Pancreas (tissue), 10 donors: ENCODE results near the gene QTRT2. TPM values are rescaled to one million over a fixed set of nuclear protein-coding genes. Genes with fewer than 3 reads are reported as not detected.

Experiments
- ATAC-seq, 4 donors: fragments of 200-7000 bp; cut with Tn5 transposase; one replicate each; pipeline versions ENCODE4 v1.8.0 to v1.9.1; 2020; ENCODE audit warnings: mild to moderate bottlenecking in 4 of 4, moderate library complexity in 4 of 4
- DNase-seq, 6 donors: peaks; one replicate each; pipeline ENCODE4 v3.0.0-alpha.2; 2020
- FAIRE-seq: peaks from 2 replicates; lab custom pipeline; 2012; peaks lifted over from hg19 to GRCh38; lab: Jason Lieb, UNC
- H3K27ac ChIP-seq, 4 donors: fragments of 200-600 bp; sonication (generic); 1 replicate in 3 of 4; 2 replicates in 1 of 4; pipeline versions ENCODE4 v1.5.0 to v1.8.0; 2020
- H3K27me3 ChIP-seq, 4 donors: fragments of 200-600 bp; one replicate each; pipeline ENCODE4 v1.8.0; 2021
- H3K36me3 ChIP-seq, 3 donors: fragments of 200-600 bp; sonication (generic) in 1 of 3; one replicate each; pipeline versions ENCODE4 v1.5.0 to v1.8.0; 2020 to 2021
- H3K4me1 ChIP-seq, 3 donors: fragments of 200-600 bp; one replicate each; pipeline ENCODE4 v1.8.0; 2021
- H3K4me3 ChIP-seq, 4 donors: fragments of 200-600 bp; sonication (generic) in 2 of 4; one replicate each; pipeline versions ENCODE4 v1.5.0 to v1.8.0; 2020 to 2021
- H3K9me3 ChIP-seq, 4 donors: fragments of 200-600 bp; one replicate each; pipeline ENCODE4 v1.8.0; 2021
- WGBS, 2 donors: extraction: QIAGEN DNeasy Blood & Tissue Kit; methylation state at CpG; one replicate each; pipeline ENCODE4 v1.1.7; 2013; 5-methylcytosine and 5-hydroxymethylcytosine counted together
- intact Hi-C, 3 donors: fragments of 100-400 bp; cut with DNase I; formaldehyde crosslinking; loops; one replicate each; pipeline versions ENCODE4 v1.11.1 to v1.14.2; 2022
- polyA plus RNA-seq, 2 donors: library from polyadenylated mRNA; stranded (reverse); fragments of 200-250 nt; gene quantifications; one replicate each; pipeline ENCODE4 v1.2.3, GENCODE V29; 2013
- total RNA-seq, 6 donors: library from RNA; stranded (reverse); fragmentation: NEBNext Ultra II Directional in 4 of 6; extraction: Animal tissue kit (Norgen Biotek cat#: 25700) in 4 of 6; gene quantifications; one replicate each; pipeline versions ENCODE4 v1.2.1 to v1.2.4, GENCODE V29; 2021 to 2023
- TF ChIP-seq, protein P1 (sequence below), 4 donors: fragments of 200-600 bp; sonication (generic) in 3 of 4; IDR thresholded peaks; one replicate each; pipeline versions ENCODE4 v1.5.0 to v1.8.0; 2021; ENCODE audit warnings: antibody characterized with exemption in 4 of 4
- donor health status: healthy with polysubstance abuse.
- donor health status: DM: no; HTN: no; CAD: no; lungs with moderate emphysema.
- donor health status: DM: no; HTN: no; CAD: no.
- donor health status: control.
- donor health status: control.
- donor health status: Bipolar disorder and iron deficiency.
- donor health status: DM: yes; HTN: yes; CAD: no.
- donor health status: DM: no; HTN: no; CAD: no.
- donor health status: DM: no; HTN: no; CAD: no.
- donor health status: DM: yes; HTN: yes; CAD: no.

Gene QTRT2
- total and polyA plus RNA-seq, 8 donors, result 3.5 to 13.5 (median 10.3) TPM

- ATAC-seq (no peak), FAIRE-seq (no peak), DNase-seq (no peak)
- H3K9me3 ChIP-seq, result no peaks in the 10 kb centered on the region
- TF ChIP-seq, protein P1, sequence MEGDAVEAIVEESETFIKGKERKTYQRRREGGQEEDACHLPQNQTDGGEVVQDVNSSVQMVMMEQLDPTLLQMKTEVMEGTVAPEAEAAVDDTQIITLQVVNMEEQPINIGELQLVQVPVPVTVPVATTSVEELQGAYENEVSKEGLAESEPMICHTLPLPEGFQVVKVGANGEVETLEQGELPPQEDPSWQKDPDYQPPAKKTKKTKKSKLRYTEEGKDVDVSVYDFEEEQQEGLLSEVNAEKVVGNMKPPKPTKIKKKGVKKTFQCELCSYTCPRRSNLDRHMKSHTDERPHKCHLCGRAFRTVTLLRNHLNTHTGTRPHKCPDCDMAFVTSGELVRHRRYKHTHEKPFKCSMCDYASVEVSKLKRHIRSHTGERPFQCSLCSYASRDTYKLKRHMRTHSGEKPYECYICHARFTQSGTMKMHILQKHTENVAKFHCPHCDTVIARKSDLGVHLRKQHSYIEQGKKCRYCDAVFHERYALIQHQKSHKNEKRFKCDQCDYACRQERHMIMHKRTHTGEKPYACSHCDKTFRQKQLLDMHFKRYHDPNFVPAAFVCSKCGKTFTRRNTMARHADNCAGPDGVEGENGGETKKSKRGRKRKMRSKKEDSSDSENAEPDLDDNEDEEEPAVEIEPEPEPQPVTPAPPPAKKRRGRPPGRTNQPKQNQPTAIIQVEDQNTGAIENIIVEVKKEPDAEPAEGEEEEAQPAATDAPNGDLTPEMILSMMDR (IDR thresholded peaks at IDR 0.05), result no peak
- no peak overlapping the region for H3K4me3 ChIP-seq
- WGBS, 2 donors, result 76 to 84% methylated on average over 4 of the region's 4 CpGs
- no peak overlapping the region for H3K27ac ChIP-seq
- no peaks in the 10 kb centered on the region for H3K36me3 ChIP-seq
- intact Hi-C loops, result no loop called here
- H3K4me1 ChIP-seq, result no peaks in the 10 kb centered on the region
- no peaks in the 10 kb centered on the region for H3K27me3 ChIP-seq
Observed at GRCh38 chr3:114103858-114104257, 47.3 kb downstream of the QTRT2 start.

GRCh38 chr3:114104414-114104813, 47.9 kb downstream of the QTRT2 start:
- no peaks in the 10 kb centered on the region for H3K27me3 ChIP-seq
- FAIRE-seq (no peak), ATAC-seq (no peak), DNase-seq (no peak)
- H3K4me1 ChIP-seq, result no peaks in the 10 kb centered on the region
- WGBS, 2 donors, result 86 to 88% methylated on average over 3 of the region's 3 CpGs
- H3K27ac ChIP-seq, result no peak overlapping the region
- H3K4me3 ChIP-seq, result no peak overlapping the region
- H3K9me3 ChIP-seq, result no peaks in the 10 kb centered on the region
- intact Hi-C loops, result no loop called here
- TF ChIP-seq, protein P1 (IDR thresholded peaks at IDR 0.05), result no peak
- no peaks in the 10 kb centered on the region for H3K36me3 ChIP-seq

DNA sequence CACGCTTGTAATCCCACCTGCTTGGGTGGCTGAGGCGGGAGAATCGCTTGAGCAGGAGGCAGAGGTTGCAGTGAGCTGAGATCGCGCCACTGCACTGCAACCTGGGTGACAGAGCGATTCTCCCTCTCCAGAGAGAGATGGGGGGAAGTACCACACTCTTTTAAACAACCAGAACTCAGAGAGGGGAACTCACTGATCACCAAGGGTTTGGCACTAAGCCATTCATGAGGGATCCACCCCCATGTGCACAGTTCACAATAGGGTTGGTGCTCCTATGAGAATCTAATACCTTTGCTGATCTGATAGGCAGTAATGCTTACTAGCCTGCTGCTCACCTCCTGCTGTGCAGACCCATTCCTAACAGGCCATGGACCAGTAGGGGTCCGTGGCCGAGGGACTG, 51.6 kb downstream of the QTRT2 start:
- intact Hi-C loops, result no loop called here
- TF ChIP-seq, protein P1 (IDR thresholded peaks at IDR 0.05), result no peak
- Histone ChIP-seq H3K27ac (no peak overlapping the region), H3K27me3 (no peaks in the 10 kb centered on the region), H3K36me3 (no peaks in the 10 kb centered on the region), H3K9me3 (no peaks in the 10 kb centered on the region), H3K4me1 (no peaks in the 10 kb centered on the region), H3K4me3 (no peak overlapping the region)
- DNase-seq (no peak), ATAC-seq (no peak), FAIRE-seq (no peak)
- WGBS, 2 donors, result 84 to 93% methylated on average over 8 of the region's 8 CpGs

- Histone ChIP-seq H3K4me3 (no peak overlapping the region), H3K27ac (no peak overlapping the region), H3K27me3 (no peaks in the 10 kb centered on the region), H3K9me3 (no peaks in the 10 kb centered on the region), H3K4me1 (no peaks in the 10 kb centered on the region), H3K36me3 (no peaks in the 10 kb centered on the region)
- DNase-seq, result no peak
- WGBS, 2 donors, result 75 to 78% methylated on average over 5 of the region's 5 CpGs
- no peak for ATAC-seq
- TF ChIP-seq, protein P1 (IDR thresholded peaks at IDR 0.05), result no peak
- intact Hi-C loops, result no loop called here
- no peak for FAIRE-seq
Observed at GRCh38 chr3:114110439-114110838, 53.9 kb downstream of the QTRT2 start.

DNA sequence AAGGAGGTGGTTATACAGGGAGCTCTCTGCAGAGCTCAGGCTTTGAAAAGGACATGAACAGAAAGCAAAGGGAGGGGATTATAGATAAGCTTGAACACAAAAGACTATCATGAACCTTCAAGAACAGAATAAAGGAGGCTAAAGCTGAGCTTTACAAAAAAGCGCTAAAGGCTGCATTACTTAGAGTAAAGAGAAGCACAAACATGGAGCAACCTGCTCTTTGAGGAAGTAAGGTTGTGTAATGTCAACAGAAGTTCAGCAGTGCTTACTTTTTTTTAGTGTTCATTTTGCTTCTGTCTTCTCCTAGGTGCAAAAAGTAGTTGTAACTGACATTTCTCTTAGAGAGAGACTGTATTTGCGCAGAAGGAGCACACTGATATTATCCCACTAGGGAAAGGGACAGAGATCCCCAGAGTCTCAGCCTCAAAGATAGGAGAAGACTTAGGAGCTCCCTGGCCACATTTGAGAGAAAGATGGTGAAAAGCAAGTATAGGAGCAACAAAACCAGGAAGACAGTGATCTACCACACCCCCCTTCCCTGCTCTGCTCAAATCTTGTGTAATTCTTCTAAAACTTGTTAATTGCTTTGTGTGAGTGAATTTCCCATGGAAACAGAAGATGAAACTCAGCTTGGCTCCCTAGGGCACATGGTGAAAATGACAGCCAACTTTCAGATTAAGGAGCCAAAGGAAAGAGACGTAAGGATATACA, 54.7 kb downstream of the QTRT2 start:
- WGBS, 2 donors, result 67 to 80% methylated on average over 3 of the region's 3 CpGs
- no peaks in the 10 kb centered on the region for H3K36me3 ChIP-seq
- TF ChIP-seq, protein P1 (IDR thresholded peaks at IDR 0.05), result no peak
- DNase-seq (no peak), ATAC-seq (peak in 1 of 4 donors; percentile 34), FAIRE-seq (no peak)
- intact Hi-C loops, result no loop called here
- no peaks in the 10 kb centered on the region for H3K9me3 ChIP-seq
- H3K4me1 ChIP-seq, result no peaks in the 10 kb centered on the region
- no peak overlapping the region for H3K4me3 ChIP-seq
- H3K27ac ChIP-seq, result no peak overlapping the region
- no peaks in the 10 kb centered on the region for H3K27me3 ChIP-seq
